ELF-1 (cell line): ENCODE measurements around the gene UVSSA.
"Not testable (repeated sequence)": the region's sequence is repeated elsewhere in the genome, so short reads cannot be mapped to it uniquely, and the experiment has no call there.

Experiments
- DNase-seq: peaks from one replicate; pipeline ENCODE4 v3.0.0-alpha.2; 2016; ENCODE audit warnings: low read depth, low spot score

Gene UVSSA

DNA sequence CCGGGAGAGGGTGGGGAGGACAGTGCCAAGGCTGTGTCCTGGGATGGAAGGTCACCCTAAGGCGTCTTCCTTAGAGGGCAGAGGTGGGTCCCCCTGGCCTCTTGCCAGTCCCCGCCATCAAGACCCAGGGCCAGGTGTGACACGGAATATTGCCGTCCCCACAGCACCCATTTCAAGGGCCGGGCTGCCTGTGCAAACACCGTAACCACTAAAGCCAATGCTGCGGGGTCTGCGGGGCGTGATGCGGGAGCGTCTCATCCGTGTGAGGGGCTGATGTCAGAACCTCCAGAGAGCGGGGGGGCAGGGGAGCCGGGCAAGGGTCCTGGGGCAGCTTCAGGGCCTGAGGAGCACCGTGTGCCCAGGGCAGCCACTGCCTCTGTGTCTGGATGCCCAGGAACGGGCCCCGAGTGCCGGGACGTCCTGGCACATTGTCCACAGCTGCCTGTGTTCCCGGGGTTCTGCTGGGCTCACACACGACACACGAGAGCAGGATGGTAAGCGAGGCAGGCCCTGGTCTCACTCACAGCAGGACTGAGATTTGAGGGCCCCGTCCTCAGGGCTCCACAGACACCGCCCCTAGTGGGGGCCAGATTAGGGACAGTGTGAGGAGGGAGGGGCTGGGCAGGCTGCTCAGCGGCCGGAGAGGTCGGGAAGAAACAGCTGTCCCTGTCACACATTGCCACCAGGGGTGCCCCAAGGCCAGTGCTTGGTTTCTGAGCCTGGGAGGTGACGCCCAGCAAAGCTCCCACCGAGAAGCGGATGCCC lies 30.0 kb downstream of the UVSSA start:
- peak; percentile 32 for DNase-seq

DNA sequence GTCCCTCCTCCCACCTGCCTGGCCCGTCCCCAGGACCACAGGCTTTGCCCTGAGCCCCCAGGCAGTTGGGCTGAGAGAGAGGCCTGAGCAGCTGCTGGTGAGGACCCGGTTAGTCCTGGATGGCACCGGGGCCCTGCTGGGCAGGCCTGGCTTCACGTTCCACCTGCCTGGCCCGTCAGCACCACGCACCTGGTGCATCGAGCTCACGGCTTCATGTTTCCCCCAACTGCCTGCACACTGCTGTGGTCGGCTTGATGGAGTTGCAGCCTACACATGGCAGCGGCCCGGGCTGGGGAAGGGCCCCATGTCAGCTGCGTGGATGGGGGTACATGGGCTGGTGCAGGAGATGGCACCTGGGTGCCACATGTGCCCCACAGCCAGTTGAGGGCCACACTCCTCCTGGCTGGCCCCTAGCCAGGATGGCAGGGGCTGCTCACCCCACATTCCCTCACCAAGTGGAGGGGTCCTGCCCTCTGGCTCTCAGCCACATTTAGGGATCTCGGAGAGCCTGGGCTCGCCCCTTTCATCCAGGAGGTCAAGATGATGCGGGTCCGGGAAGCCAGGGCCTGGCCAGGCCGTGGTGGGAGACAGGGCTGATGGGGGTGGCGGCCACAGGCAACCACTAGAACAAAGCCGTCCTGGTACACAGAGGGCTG lies 30.7 kb downstream of the UVSSA start:
- DNase-seq: no peak

DNA sequence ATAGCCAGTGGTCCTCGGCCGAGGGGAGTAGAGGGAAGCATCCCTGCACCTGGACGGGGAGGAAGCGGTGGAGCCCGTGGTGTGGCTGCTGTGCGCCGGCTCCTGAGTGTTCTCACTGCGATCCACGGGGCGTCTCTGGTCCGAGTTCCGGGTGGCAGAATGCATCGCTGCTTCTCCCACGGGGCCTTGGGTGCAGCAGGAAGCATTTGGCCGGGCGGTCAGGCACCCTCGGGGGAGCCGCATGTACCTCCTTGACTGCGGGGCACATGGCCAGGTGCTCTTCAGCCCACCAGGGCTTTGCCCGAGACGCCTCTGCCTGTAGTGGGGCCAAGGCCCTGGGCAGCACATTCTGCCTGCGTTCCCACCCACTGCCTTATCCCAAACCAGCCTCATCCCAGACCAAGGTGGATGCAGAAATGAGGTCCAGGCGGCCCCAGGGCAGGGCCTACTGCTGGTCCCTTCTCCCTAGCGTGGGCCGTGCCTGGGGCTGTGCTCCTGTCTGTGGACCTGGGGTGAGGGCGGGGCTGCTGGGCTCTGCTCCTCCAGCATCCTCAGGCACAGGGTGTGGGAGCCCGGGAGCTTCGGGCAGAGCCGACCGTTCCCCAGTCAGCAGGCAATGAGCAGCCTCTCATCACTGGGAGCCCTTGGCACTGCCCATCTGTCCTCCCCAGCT lies 31.7 kb downstream of the UVSSA start:
- DNase-seq: no peak

DNA sequence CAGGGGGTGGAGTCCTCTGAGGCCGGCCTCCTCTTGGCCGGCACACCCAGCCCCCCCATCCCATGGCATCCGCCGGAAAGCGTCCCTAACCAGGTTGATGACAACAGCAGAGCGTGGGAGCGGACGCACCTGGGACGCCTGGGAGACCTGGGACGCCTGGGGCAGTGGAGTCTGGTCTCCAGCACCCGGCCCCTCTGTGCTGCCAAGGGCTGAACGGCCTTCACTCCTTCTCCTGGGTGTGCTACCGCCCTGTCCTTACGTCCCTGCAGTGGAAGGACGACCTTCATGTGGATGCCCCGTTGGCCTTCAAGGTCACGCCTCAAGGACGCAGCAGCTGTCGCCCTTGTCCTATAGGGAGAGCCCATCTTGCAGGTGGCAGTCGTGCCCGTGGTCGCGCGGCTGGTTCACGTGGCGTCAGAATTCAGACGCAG lies 32.4 kb downstream of the UVSSA start:
- DNase-seq: no peak

DNA sequence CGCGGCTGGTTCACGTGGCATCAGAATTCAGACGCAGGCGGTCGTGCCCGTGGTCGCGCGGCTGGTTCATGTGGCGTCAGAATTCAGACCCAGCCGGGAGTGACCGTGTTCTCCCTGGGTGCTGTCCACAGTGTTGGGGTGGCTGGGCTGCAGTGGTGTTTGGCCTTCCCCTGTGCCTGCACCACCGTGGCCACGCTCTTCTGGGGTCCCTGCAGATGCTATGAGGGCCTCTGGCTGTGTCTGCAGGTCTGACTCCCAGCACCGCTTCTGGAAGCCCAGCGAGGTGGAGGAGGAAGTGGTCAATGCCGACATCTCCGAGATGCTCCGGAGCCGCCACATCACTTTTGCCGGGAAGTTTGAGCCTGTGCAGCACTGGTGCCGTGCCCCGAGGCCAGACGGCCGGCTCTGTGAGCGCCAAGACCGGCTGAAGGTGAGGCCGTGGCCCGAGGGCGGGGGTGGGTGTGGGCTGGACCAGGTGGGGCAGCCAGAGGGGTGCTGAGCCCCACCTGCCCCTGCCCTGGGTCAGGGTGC lies 32.9 kb downstream of the UVSSA start:
- no peak for DNase-seq

DNA sequence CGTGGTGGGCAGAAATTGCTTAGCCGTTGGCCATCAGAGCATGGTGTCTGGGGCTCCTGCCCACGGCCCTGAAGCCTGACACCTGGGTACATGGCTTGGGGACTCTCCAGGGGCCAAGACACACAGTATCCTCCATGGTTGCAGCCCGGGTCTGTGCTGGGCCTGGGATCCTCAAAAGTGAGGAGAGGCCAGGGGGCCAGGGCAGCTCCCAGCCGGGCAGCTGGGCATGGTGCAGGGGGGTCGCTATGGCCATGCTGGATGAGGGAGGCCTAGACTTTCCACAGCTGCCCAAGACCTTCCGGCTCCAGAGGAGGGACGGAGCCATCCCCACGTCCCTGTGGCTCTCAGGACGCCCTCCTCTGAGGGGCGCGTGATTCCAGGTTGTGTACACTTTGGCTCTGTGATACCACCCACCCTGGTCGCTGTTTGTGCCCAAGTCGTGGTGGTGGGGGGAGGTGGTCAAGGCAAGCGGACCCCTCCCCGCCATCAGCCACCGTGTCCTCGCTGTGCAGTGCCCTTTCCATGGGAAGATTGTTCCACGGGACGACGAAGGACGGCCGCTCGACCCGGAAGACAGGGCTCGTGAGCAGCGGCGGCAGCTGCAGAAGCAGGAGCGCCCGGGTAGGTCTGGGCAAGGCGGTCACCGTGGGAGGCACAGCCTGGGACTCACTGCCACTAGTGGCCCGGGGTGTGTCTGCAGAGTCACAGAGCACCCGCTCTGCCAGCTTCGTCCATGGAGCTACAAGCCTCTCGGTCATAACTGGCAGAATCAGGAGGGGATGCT lies 33.6 kb downstream of the UVSSA start:
- no peak for DNase-seq

DNA sequence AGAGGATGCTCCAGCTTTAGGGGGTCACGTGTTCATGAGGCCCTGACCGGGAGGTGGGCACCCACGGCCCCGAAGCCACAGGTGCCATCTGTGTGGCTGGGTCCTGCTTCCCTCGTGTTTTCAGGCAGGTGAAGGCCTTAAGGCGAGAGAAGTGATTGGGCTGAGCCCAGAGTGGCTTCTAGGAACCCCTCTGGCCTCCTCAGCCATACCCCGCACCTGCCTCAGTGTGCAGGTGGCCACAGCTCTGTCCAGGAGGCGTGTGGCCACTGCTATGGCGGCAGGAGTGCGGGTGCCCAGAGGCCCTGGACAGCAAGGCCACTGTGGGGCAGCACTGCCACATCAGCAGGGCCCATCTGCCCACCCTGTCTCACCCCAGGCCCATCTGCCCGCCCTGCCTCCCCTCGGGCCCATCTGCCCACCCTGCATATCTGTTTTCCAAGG lies 34.2 kb downstream of the UVSSA start:
- no peak for DNase-seq

DNA sequence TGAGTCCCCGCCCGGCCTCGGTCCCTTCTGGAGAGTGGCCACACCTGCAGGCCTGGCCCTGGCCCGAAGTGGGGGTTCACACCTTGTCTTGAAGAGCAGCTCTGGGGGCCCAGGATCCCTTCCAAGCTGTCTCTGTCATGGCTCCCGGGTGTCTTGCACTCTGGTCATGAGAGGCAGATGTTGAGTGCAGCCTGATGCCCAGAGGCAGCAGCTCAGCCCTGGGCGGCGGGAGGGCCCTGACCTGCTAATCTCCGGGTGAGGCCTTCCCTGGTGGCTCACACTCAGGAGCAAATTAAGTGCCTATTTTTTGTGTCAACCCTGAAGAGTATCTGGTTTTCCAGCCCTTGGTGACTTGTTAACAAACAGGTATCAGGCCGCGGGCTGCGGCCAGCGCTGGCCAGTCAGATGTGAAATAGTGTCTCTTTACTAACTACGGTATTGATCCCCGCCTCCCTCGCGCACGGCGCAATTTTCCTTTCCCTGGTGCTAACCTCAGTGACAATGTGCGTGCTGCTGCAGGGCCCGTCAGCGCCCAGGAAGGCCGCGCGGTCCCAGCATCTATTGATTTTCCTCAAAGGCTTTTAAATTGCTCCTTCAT lies 35.0 kb downstream of the UVSSA start:
- DNase-seq: no peak

DNA sequence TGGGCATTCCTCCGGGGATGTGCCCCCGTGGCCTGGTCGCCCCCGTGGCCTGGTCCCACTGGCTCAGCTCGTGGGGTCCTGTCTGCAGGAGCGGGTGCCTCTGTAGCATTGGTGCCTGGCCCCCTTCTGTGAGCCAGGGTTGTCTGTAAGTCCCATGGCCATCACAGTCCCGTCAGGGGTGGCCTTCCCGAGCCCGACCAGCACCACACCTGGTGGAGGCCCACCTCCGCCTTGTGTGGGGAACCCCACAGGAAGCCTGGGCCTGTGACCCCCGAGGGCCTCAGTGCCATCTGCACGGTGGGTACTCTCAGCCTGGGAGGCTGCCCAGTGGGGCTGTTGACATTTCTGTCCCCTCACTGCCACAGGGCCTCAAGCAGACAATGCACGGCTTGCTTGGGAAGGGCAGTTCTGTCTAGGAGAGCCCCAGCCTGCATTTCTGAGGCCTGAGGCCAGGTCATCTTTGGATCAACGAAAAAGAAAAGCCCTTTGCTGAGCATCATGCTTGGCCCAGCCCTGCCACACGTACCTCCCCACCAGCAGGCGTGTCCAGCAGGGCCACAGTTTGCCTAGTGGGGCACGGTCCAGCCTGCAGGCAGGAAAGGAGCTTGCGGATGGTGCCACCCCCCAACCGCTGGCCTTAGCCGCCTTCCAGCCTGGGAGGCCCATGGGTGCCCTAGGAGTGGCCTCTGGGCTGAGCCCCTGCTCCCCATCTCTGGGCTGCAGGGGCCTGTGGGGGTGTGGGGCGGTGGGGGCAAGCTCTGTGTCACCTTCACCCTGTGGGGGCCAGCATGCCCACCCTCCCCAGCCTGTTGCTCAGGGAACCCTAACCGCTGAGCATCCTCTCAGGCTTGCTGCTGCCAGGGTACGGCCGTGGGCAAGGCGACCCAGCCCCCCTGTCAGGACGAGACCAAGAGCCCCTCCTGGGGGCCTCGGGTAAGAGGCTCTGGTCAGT lies 36.0 kb downstream of the UVSSA start:
- DNase-seq: no peak

DNA sequence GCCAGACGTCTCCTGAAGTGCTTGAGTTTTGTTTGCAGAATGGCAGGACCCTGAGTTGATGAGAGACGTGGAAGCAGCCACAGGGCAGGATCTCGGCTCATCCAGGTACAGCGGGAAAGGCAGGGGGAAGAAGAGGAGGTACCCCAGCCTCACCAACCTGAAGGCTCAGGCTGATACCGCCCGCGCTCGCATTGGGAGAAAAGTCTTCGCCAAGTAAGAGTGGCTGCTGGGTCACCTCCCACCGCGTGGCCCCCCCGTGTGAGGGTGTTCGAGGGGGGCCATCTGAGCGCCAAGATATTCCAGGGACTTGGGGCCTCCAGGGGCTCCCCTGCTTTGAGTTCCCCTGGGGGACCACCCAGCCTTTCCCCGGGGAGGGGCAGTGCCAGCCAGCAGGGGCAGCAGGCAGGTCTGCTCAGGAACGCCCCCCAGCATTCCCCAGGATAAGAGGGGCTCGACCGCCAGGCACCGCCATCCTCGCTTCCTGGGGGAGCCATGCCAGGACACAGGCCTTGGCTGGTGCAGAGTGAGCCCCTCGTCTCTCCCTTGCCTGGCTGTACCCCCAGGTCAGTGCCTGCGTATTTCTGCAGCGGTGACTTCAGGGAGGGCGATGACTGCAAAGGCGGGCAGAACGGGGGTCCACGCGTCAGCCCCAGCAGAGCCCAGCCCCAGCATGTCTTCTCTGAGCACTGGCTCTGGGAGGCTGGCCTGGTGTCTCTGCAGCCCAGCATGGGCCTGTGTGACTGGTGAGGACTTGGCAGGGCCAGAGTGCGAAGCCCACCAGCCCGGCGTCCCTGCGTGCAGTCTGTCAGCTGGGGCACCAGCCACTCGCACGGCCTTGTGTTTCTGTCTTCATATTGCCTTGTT lies 37.0 kb downstream of the UVSSA start:
- DNase-seq: no peak

DNA sequence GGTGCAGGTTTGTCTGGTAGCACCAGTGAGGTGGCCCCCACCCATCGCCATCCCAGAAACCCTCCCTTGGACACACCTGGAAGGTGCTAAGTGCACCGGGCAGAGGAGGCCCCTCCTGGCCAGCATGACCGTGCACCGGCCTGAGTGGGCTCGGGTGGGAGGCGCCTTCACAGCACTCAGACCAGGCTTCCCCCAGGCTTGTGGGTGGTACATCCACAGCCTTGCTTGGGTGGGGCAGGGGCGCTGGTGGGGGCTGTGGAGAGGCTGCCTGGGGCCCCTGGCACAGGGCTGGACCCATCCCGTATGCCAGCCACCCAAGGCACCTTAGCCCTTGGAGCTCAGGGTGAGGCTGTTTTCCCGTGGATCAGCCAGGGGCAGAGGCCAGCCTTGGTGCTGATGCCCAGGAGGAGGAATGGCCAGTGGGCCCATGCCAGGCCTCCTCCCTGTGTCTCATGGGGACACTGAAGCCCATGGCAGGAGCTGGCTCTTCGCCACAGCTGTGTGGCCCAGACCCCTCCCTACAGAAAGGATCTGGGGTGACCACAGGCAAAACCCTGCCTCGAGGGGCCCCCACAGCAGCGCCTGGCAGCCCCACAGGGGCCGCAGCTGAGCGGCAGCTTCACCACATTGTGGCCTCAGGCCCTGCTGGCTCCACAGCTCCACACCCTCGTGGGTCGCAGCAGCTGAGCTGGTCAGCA lies 37.8 kb downstream of the UVSSA start:
- DNase-seq: no peak

DNA sequence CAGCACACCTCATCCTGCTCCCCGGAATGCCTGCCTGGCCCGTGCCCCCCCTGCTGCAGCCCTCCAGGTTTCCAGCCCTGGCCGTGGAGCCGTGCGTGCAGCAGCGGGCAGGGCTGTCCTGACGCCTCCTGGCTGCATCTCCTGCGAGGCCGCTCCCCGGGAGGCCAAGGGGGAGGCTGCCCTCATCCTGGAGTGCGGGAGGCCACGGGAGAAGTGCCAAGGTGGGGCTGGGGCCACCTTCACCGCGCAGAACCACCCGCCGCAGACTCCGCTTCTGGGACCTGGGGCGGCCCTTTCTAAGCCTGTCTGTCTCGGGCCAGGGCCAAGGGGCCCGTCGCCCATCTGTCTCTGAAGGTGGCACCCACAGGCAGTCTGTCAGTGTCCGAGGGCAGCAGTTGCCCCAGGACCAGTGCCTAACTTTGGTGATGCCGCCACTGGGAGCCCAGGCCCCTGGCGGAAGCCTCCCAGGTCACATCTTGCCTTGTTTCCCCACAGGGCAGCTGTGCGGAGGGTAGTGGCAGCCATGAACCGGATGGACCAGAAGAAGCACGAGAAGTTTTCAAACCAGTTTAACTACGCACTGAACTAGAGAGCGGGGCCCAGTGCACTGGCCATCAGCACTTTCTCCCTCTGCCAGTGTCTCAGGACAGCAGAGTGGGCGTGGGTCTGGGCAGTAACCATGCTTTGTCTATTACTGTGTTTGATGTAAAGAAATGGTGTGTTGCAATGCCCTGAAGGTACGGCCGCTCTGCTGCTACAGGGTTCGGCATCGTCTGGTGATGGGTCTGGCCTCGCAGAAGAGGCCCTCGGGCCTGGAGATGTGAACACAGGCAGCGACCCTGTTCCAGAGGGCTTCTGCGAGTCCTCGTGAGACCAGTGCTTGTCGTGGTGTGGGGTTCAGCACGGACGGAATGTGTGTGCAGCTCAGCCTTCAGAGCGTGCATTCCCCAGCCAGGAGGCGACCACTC lies 38.6 kb downstream of the UVSSA start:
- DNase-seq: no peak

DNA sequence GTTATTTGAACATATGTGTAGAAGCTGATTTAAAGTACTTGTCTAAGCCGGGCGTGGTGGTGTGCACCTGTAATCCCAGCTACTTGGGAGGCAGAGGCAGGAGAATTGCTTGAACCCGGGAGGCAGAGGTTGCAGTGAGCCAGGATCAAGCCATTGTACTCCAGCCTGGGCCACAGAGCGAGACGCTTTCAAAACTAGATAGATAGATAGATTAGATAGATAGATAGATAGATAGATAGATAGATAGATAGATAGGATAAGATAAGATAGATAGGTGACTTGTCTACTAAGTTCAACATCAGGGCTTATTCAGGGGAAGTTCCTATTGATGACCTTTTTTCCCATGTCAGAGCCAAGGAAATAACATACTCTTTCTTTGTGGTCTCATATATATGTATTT lies 46.4 kb downstream of the UVSSA start:
- DNase-seq: not testable (repeated sequence)

DNA sequence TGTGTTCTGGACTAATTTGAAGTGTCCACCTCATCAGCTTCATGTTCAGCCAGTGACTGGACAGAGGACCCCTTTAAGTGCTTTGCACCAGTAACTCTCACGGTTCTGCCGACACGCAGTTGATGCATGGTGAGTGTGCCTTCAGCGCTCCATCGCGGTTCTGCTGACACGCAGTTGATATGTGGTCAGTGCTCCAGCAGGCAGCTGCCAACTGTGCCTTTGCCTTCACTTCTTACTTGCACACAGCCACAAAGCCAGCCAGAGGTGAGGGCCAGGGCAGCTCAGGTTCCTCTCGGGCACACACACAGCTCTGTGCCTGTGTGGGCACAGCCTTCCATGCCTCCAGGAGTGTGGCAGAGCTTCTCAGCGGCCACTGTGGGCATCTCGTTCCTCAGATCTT lies 46.9 kb downstream of the UVSSA start:
- DNase-seq: no peak

DNA sequence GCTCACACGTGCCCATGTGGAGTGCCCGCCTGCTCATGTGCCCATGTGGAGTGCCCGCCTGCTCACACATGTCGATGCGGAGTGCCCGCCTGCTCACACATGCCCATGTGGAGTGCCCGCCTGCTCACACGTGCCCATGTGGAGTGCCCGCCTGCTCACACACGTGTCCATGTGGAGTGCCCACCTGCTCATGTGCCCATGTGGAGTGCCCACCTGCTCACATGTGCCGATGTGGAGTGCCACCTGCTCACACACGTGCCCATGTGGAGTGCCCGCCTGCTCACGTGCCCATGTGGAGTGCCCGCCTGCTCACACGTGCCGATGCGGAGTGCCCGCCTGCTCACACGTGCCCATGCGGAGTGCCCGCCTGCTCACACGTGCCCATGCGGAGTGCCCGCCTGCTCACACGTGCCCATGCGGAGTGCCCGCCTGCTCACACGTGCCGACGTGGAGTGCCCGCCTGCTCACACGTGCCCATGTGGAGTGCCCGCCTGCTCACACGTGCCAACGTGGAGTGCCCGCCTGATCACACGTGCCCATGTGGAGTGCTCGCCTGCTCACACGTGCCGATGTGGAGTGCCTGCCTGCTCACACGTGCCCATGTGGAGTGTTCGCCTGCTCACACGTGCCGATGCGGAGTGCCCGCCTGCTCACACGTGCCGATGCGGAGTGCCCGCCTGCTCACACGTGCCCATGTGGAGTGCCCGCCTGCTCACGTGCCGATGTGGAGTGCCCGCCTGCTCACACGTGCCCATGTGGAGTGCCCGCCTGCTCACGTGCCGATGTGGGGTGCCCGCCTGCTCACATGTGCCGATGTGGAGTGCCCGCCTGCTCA lies 47.8 kb downstream of the UVSSA start:
- not testable (repeated sequence) for DNase-seq

DNA sequence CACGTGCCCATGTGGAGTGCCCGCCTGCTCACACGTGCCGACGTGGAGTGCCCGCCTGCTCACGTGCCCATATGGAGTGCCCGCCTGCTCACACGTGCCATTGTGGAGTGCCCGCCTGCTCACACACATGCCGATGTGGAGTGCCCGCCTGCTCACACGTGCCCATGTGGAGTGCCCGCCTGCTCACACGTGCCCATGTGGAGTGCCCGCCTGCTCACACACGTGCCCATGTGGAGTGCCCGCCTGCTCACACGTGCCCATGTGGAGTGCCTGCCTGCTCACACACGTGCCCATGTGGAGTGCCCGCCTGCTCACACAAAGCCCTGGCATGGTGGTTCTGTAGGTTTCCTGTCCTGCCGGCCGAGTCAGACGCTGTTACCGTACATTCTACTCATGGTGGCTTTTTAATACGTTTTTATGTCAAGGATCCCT lies 48.4 kb downstream of the UVSSA start:
- not testable (repeated sequence) for DNase-seq
